K562 (cell line): ENCODE measurements around the gene FTL. TPM values are rescaled to one million over a fixed set of nuclear protein-coding genes. Genes with fewer than 3 reads are reported as not detected.

Source experiments
- ATF7 ChIP-seq: fragments of 450-650 bp; IDR thresholded peaks from 2 replicates; pipeline ENCODE4 v1.7.1; 2014; ENCODE audit warnings: mild to moderate bottlenecking, moderate library complexity
- CAMTA2 ChIP-seq: fragments of 250-450 bp; sonication (Bioruptor Pico); conservative IDR thresholded peaks from 2 replicates; pipeline ENCODE4 v1.5.1; 2022
- CREBBP ChIP-seq: IDR thresholded peaks from one replicate; pipeline ENCODE4 v1.6.1; 2012; ENCODE audit warnings: low read depth, mild to moderate bottlenecking, control low read depth, inconsistent platforms, low read length
- FOXP1 ChIP-seq: sonication (generic); formaldehyde crosslinking; IDR thresholded peaks from 2 replicates; pipeline ENCODE4 v1.8.0; 2022; ENCODE audit warnings: mild to moderate bottlenecking, missing genetic modification reagents
- JUNB ChIP-seq: fragments of 450-650 bp; formaldehyde crosslinking; conservative IDR thresholded peaks from 2 replicates; pipeline ENCODE4 v1.4.0; 2020; ENCODE audit warnings: mild to moderate bottlenecking
- KLF10 ChIP-seq: fragments of 250-450 bp; sonication (Bioruptor Pico); IDR thresholded peaks from 2 replicates; pipeline ENCODE4 v1.6.1; 2021; ENCODE audit warnings: matching md5 sums
- L3MBTL2 ChIP-seq: fragments of 450-650 bp; IDR thresholded peaks from 2 replicates; pipeline ENCODE4 v1.6.1; 2016; ENCODE audit warnings: mild to moderate bottlenecking, moderate library complexity
- RAD51 ChIP-seq: fragments of 450-650 bp; IDR thresholded peaks from 2 replicates; pipeline ENCODE4 v1.7.1; 2016; ENCODE audit warnings: low read depth, mild to moderate bottlenecking, borderline replicate concordance
- RFX7 ChIP-seq: fragments of 250-450 bp; sonication (Bioruptor Pico); IDR thresholded peaks from 2 replicates; pipeline ENCODE4 v1.5.1; 2021; ENCODE audit warnings: mild to moderate bottlenecking
- ZBTB1 ChIP-seq: sonication (generic); formaldehyde crosslinking; IDR thresholded peaks from 2 replicates; pipeline ENCODE4 v1.8.1; 2023; ENCODE audit warnings: missing genetic modification reagents, low read depth, mild to moderate bottlenecking, borderline replicate concordance
- ZFP36 ChIP-seq: fragments of 150-350 bp; IDR thresholded peaks from 2 replicates; pipeline ENCODE4 v1.6.1; 2018; ENCODE audit warnings: low read length, low read depth; ENCODE audit not compliant: partially characterized antibody
- polyA plus RNA-seq, 8 experiments: library from polyadenylated mRNA; depleted of rRNA in 4 of 8; stranded (reverse) in 5 of 8; unstranded in 3 of 8; fragments of >200 nt; fragmentation: Nextera tagmentation in 2 of 8; fragmentation: Illumina TruSeq in 1 of 8; extraction: Ambion mirVana in 2 of 8; extraction: Trizol in 1 of 8; gene quantifications; 2 replicates each; pipeline versions ENCODE4 v1.2.1 to v1.2.3, GENCODE V29; 2011 to 2014; ENCODE audit warnings: inconsistent platforms in 1 of 8, missing spikeins in 1 of 8
- total RNA-seq, 7 experiments: library from RNA; depleted of rRNA in 6 of 7; stranded (reverse); fragments of >200 nt in 6 of 7; fragmentation: Illumina TruSeq in 2 of 7; extraction: Trizol in 2 of 7; gene quantifications; 2 replicates each; pipeline versions ENCODE4 v1.2.1 to v1.2.3, GENCODE V29; 2011 to 2021; ENCODE audit warnings: low replicate concordance in 1 of 7
- TF ChIP-seq, protein P1 (sequence below): fragments of 200-800 bp; sonication (Bioruptor generic); IDR thresholded peaks from 2 replicates; pipeline ENCODE4 v1.6.1; 2016; ENCODE audit warnings: missing genetic modification characterization, missing compliant biosample characterization
- TF ChIP-seq, protein P2 (sequence below): fragments of 450-650 bp; IDR thresholded peaks from 2 replicates; pipeline ENCODE4 v1.6.1; 2016; ENCODE audit warnings: borderline replicate concordance
- TF ChIP-seq, protein P3 (sequence below): fragments of 200-800 bp; sonication (Bioruptor generic); IDR thresholded peaks from 2 replicates; pipeline ENCODE4 v1.6.1; 2017; ENCODE audit warnings: missing genetic modification characterization, missing compliant biosample characterization
- TF ChIP-seq, protein P4 (sequence below): fragments of 250-450 bp; sonication (Bioruptor Pico); IDR thresholded peaks from 2 replicates; pipeline ENCODE4 v1.5.0; 2021
- TF ChIP-seq, protein P5 (sequence below): fragments of 250-450 bp; sonication (Bioruptor Pico); IDR thresholded peaks from 2 replicates; pipeline ENCODE4 v1.5.1; 2021; ENCODE audit warnings: mild to moderate bottlenecking

Gene FTL
- total and polyA plus RNA-seq, 9 of the 15 experiments (the other 6 are each of a cell fraction or from before 2014, with no cell fraction given): 1,231 to 27,415 (median 3,965) TPM

DNA sequence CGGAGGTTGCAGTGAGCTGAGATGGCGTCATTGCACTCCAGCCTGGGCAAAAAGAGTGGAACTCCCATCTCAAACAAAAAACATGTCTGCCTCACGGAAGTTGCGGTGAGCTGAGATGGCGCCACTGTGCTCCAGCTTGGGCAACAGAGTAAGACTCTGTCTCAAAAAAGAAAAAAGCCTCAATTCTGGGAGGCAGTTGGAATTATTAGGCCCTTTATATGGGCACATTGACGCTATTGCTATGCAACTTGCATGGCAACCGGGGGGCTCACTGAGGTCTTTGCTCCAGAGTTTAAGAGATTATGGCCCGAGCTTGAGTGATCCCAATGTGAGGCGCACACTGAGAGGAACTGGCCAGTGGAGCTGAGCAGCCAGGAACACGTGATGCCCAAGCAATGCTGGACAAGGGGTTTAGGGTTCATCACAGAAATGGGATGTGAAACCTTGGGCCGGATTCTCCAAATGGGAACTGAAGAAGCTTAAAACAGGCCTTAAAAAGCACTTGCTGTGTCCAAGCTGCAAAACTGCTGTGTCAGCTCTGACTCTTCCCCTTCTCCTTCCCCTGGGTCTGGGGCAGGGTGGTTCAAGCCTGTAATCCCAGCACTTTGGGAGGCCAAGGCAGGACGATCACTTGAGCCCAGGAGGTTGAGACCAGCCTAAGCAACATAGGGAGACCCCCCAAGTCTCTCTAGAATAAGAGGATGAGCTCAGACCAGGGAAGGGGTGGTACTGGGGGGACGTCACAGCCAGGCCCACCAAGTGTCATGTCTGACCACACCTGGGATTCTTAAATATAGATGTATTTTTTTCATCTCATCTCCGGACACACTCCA is 2.5 kb downstream of the FTL start (continued):
- TF ChIP-seq, protein P1, sequence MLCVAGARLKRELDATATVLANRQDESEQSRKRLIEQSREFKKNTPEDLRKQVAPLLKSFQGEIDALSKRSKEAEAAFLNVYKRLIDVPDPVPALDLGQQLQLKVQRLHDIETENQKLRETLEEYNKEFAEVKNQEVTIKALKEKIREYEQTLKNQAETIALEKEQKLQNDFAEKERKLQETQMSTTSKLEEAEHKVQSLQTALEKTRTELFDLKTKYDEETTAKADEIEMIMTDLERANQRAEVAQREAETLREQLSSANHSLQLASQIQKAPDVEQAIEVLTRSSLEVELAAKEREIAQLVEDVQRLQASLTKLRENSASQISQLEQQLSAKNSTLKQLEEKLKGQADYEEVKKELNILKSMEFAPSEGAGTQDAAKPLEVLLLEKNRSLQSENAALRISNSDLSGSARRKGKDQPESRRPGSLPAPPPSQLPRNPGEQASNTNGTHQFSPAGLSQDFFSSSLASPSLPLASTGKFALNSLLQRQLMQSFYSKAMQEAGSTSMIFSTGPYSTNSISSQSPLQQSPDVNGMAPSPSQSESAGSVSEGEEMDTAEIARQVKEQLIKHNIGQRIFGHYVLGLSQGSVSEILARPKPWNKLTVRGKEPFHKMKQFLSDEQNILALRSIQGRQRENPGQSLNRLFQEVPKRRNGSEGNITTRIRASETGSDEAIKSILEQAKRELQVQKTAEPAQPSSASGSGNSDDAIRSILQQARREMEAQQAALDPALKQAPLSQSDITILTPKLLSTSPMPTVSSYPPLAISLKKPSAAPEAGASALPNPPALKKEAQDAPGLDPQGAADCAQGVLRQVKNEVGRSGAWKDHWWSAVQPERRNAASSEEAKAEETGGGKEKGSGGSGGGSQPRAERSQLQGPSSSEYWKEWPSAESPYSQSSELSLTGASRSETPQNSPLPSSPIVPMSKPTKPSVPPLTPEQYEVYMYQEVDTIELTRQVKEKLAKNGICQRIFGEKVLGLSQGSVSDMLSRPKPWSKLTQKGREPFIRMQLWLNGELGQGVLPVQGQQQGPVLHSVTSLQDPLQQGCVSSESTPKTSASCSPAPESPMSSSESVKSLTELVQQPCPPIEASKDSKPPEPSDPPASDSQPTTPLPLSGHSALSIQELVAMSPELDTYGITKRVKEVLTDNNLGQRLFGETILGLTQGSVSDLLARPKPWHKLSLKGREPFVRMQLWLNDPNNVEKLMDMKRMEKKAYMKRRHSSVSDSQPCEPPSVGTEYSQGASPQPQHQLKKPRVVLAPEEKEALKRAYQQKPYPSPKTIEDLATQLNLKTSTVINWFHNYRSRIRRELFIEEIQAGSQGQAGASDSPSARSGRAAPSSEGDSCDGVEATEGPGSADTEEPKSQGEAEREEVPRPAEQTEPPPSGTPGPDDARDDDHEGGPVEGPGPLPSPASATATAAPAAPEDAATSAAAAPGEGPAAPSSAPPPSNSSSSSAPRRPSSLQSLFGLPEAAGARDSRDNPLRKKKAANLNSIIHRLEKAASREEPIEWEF: no peak
- TF ChIP-seq, protein P2, sequence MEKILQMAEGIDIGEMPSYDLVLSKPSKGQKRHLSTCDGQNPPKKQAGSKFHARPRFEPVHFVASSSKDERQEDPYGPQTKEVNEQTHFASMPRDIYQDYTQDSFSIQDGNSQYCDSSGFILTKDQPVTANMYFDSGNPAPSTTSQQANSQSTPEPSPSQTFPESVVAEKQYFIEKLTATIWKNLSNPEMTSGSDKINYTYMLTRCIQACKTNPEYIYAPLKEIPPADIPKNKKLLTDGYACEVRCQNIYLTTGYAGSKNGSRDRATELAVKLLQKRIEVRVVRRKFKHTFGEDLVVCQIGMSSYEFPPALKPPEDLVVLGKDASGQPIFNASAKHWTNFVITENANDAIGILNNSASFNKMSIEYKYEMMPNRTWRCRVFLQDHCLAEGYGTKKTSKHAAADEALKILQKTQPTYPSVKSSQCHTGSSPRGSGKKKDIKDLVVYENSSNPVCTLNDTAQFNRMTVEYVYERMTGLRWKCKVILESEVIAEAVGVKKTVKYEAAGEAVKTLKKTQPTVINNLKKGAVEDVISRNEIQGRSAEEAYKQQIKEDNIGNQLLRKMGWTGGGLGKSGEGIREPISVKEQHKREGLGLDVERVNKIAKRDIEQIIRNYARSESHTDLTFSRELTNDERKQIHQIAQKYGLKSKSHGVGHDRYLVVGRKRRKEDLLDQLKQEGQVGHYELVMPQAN: 0 out of 2 replicates have a peak, but pooled peaks have one; percentile 8
- TF ChIP-seq, protein P3, sequence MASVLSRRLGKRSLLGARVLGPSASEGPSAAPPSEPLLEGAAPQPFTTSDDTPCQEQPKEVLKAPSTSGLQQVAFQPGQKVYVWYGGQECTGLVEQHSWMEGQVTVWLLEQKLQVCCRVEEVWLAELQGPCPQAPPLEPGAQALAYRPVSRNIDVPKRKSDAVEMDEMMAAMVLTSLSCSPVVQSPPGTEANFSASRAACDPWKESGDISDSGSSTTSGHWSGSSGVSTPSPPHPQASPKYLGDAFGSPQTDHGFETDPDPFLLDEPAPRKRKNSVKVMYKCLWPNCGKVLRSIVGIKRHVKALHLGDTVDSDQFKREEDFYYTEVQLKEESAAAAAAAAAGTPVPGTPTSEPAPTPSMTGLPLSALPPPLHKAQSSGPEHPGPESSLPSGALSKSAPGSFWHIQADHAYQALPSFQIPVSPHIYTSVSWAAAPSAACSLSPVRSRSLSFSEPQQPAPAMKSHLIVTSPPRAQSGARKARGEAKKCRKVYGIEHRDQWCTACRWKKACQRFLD: peak; percentile 72; the same call in 1 of the 2 replicates
- TF ChIP-seq, protein P4, sequence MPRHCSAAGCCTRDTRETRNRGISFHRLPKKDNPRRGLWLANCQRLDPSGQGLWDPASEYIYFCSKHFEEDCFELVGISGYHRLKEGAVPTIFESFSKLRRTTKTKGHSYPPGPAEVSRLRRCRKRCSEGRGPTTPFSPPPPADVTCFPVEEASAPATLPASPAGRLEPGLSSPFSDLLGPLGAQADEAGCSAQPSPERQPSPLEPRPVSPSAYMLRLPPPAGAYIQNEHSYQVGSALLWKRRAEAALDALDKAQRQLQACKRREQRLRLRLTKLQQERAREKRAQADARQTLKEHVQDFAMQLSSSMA (CRISPR knock-in tag): peak; percentile 78
- no peak for TF ChIP-seq CREBBP
- peak; percentile 54; the same call in 1 of the 2 replicates for TF ChIP-seq RFX7
- TF ChIP-seq ZFP36: no peak
- peak; percentile 77 for TF ChIP-seq RAD51
- TF ChIP-seq L3MBTL2: peak; percentile 56; the same call in 1 of the 2 replicates
- TF ChIP-seq KLF10 (CRISPR knock-in tag): peak; percentile 80; the same call in 1 of the 2 replicates
- TF ChIP-seq CAMTA2 (CRISPR knock-in tag): peak; percentile 36
- peak; percentile 69; the same call in 1 of the 2 replicates for TF ChIP-seq FOXP1
- peak; percentile 65; the same call in 1 of the 2 replicates for TF ChIP-seq ATF7
- no peak for TF ChIP-seq ZBTB1 (CRISPR knock-in tag)
- TF ChIP-seq JUNB (CRISPR knock-in tag): no peak
- TF ChIP-seq, protein P5, sequence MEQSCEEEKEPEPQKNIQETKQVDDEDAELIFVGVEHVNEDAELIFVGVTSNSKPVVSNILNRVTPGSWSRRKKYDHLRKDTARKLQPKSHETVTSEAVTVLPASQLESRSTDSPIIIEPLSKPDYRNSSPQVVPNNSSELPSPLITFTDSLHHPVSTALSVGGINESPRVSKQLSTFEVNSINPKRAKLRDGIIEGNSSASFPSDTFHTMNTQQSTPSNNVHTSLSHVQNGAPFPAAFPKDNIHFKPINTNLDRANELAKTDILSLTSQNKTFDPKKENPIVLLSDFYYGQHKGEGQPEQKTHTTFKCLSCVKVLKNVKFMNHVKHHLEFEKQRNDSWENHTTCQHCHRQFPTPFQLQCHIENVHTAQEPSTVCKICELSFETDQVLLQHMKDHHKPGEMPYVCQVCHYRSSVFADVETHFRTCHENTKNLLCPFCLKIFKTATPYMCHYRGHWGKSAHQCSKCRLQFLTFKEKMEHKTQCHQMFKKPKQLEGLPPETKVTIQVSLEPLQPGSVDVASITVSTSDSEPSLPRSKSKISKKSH (CRISPR knock-in tag): peak; percentile 22; the same call in 1 of the 2 replicates
